ENCODE results near the gene CCDC81. TPM values are rescaled to one million over a fixed set of nuclear protein-coding genes. Genes with fewer than 3 reads are reported as not detected.
"Not testable (repeated sequence)": the region's sequence is repeated elsewhere in the genome, so short reads cannot be mapped to it uniquely, and the experiment has no call there.

CCDC81 gene
- total RNA-seq, 1 experiment from 2014 or later = 2.0 TPM

- no peaks in the 10 kb centered on the region for H3K36me3 ChIP-seq (replicated peaks; ENCODE audit: control insufficient read depth, insufficient read depth, low read length)
- H3K27me3 ChIP-seq (ENCODE audit: control insufficient read depth, insufficient read depth, low read length) = no peaks in the 10 kb centered on the region
- H3K4me3 ChIP-seq (ENCODE audit: insufficient read depth, low read depth, low read length) = no peak overlapping the region
- no peak for DNase-seq
Observed at GRCh38 chr11:86414032-86414431, 39.3 kb downstream of the CCDC81 start.

DNA sequence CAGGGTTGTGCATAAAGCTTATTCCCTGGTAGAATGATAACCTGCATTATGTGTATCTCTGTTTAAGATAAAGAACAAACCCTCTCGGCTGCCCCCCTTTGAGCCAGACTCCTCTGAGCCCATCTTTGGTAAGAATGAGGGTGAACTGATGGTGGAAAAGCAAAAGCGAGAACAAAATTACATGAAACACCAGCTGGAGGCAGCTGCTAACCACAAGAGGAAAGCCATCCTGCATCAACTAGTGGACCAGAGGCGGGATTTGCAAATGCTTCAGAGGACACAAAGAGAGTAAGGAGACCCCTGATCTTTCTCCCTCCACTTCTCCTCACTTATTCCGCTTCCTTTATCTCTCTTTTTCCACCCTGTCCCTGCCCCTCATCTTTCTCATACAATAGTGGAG lies 40.3 kb downstream of the CCDC81 start:
- no peak for DNase-seq
- no peaks in the 10 kb centered on the region for H3K36me3 ChIP-seq (replicated peaks; ENCODE audit: control insufficient read depth, insufficient read depth, low read length)
- H3K27me3 ChIP-seq (ENCODE audit: control insufficient read depth, insufficient read depth, low read length) = no peaks in the 10 kb centered on the region
- H3K4me3 ChIP-seq (ENCODE audit: insufficient read depth, low read depth, low read length) = no peak overlapping the region

DNA sequence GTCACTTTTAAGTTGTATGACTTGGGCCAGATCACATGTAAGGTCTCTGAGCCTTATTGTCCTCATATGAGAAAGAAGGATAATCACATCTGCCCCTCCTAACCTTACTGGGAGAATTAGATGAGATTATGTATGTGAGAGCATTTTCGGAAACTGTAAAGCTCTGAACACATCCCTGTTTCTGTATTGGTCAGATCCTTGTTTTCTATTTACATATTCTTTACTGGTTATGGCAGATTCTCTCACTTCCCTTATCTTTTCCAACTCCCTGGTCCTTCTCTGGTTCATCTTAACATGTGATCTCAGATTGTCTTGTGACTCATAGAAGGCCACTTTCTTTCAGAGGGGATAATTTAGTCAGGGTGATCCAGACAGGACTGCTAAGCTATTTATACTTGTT lies 41.8 kb downstream of the CCDC81 start:
- no peaks in the 10 kb centered on the region for H3K36me3 ChIP-seq (replicated peaks; ENCODE audit: control insufficient read depth, insufficient read depth, low read length)
- H3K27me3 ChIP-seq (ENCODE audit: control insufficient read depth, insufficient read depth, low read length) = no peaks in the 10 kb centered on the region
- no peak overlapping the region for H3K4me3 ChIP-seq (ENCODE audit: insufficient read depth, low read depth, low read length)
- DNase-seq = no peak

DNA sequence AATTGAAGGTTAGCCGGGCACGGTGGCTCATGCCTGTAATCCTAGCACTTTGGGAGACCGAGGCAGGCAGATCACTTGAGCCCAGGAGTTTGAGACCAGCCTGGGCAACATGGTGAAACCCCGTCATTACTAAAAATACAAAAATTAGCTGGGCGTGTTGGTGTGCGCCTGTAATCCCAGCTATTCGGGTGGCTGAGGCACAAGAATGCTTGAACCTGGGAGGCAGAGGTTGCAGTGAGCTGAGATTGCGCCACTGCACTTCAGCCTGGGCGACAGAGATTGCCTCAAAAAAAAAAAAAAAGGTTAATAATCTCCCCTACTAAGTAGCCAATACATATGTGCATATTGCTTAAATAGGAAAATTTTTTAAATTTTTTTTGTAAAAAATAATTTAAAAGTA lies 42.3 kb downstream of the CCDC81 start:
- H3K27me3 ChIP-seq (ENCODE audit: control insufficient read depth, insufficient read depth, low read length); H3K4me3 ChIP-seq (ENCODE audit: insufficient read depth, low read depth, low read length); DNase-seq; H3K36me3 ChIP-seq (replicated peaks; ENCODE audit: control insufficient read depth, insufficient read depth, low read length): not testable (repeated sequence)

GRCh38 chr11:86418106-86418505 lies 43.4 kb downstream of the CCDC81 start:
- no peaks in the 10 kb centered on the region for H3K27me3 ChIP-seq (ENCODE audit: control insufficient read depth, insufficient read depth, low read length)
- H3K36me3 ChIP-seq (replicated peaks; ENCODE audit: control insufficient read depth, insufficient read depth, low read length) = no peaks in the 10 kb centered on the region
- no peak overlapping the region for H3K4me3 ChIP-seq (ENCODE audit: insufficient read depth, low read depth, low read length)
- no peak for DNase-seq

DNA sequence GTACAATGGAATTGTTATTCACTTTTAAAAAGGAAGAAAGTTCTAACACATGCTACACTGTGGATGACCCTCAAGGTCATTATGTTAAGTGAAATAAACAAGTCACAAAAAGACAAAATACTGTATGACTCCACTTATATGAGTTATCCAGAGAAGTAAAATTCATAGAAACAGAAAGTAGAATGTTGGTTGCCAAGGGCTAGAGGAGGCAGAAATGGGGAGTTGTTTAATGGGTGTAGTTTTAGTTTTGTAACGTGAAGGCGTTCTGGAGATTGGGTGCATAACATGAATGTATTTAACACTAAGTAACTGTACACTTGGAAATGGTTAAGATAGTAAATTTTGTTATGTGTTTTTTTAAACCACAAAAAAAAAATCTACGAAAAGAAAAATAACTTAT lies 43.8 kb downstream of the CCDC81 start:
- Histone ChIP-seq H3K27me3 (ENCODE audit: control insufficient read depth, insufficient read depth, low read length) (no peaks in the 10 kb centered on the region), H3K36me3 (replicated peaks; ENCODE audit: control insufficient read depth, insufficient read depth, low read length) (no peaks in the 10 kb centered on the region), H3K4me3 (ENCODE audit: insufficient read depth, low read depth, low read length) (no peak overlapping the region)
- no peak for DNase-seq

GRCh38 chr11:86418917-86419316 lies 44.2 kb downstream of the CCDC81 start:
- no peak overlapping the region for H3K4me3 ChIP-seq (ENCODE audit: insufficient read depth, low read depth, low read length)
- H3K36me3 ChIP-seq (replicated peaks; ENCODE audit: control insufficient read depth, insufficient read depth, low read length) = no peaks in the 10 kb centered on the region
- DNase-seq = no peak

DNA sequence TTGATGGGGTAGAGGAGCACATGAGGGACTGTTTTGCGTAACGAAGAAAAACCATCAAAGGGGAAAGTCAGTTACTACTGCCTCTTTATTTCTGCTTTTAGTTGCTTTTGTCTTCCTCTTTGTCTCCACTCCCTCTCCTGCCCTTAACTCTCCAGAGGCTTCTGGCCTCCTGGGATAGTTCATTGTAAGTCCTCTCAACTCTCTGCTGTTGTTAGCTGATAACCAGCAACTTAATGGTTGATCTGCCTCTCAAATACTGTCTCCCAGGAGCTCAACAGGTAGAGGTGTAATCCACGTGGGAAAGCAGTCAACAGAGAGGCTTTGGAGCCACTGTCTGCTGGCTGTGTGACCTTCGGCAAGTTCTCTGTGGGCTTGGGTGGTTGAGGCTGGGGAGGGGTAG lies 47.3 kb downstream of the CCDC81 start:
- Histone ChIP-seq H3K4me3 (ENCODE audit: insufficient read depth, low read depth, low read length) (peak overlapping the region; percentile 27; the same call in 1 of the 2 replicates), H3K36me3 (replicated peaks; ENCODE audit: control insufficient read depth, insufficient read depth, low read length) (no peaks in the 10 kb centered on the region), H3K27me3 (ENCODE audit: control insufficient read depth, insufficient read depth, low read length) (no peaks in the 10 kb centered on the region)
- no peak for DNase-seq

More at GRCh38 chr11:86418917-86419316, 44.2 kb downstream of the CCDC81 start:
- H3K27me3 ChIP-seq (ENCODE audit: control insufficient read depth, insufficient read depth, low read length) = no peaks in the 10 kb centered on the region

DNA sequence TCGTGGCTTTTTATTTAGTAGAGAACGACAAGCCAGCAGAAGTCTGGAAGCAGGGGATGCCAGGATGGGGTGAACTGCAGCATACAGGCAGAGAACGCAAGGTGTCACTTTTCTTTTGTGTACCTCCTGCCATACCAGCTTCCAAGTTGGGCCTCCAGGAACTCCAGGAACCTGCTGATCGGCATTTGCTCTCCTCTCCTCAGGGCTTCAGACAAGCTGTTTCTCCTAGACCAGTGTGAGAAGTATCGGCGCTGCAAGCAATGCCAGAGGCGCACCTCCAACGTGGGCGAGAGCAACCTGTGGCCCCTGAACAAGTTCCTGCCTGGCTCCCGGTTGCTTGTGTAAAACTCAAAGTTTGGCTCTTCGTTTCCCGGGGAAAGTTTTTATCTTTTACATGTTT lies 47.7 kb downstream of the CCDC81 start:
- no peaks in the 10 kb centered on the region for H3K27me3 ChIP-seq (ENCODE audit: control insufficient read depth, insufficient read depth, low read length)
- DNase-seq = no peak
- H3K36me3 ChIP-seq (replicated peaks; ENCODE audit: control insufficient read depth, insufficient read depth, low read length) = no peaks in the 10 kb centered on the region
- H3K4me3 ChIP-seq (ENCODE audit: insufficient read depth, low read depth, low read length) = peak overlapping the region; percentile 27; the same call in 1 of the 2 replicates

- not testable (repeated sequence) for DNase-seq; H3K4me3 ChIP-seq (ENCODE audit: insufficient read depth, low read depth, low read length); H3K36me3 ChIP-seq (replicated peaks; ENCODE audit: control insufficient read depth, insufficient read depth, low read length); H3K27me3 ChIP-seq (ENCODE audit: control insufficient read depth, insufficient read depth, low read length)
Observed at GRCh38 chr11:86423488-86423887, 48.8 kb downstream of the CCDC81 start.

DNA sequence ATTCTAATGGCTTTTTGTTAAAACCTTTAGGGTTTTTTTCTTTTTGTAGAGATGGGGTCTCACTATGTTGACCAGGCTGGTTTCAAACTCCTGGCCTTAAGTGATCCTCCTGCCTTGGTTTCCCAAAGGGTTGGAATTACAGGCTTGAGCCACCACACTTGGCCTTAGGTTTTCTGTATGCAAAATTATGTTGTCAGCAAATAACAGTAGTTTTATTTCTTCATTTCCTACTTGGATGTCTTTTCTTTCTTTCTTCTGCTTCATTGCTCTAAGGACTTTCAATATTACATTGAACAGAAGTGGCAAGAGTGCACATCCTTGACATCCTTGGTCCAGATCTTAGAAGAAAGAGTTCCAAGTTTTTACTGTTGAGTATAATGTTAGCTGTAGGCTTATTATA lies 52.8 kb downstream of the CCDC81 start:
- Histone ChIP-seq H3K4me3 (ENCODE audit: insufficient read depth, low read depth, low read length) (no peak overlapping the region), H3K36me3 (replicated peaks; ENCODE audit: control insufficient read depth, insufficient read depth, low read length) (no peaks in the 10 kb centered on the region), H3K27me3 (ENCODE audit: control insufficient read depth, insufficient read depth, low read length) (no peaks in the 10 kb centered on the region)
- DNase-seq = no peak

DNA sequence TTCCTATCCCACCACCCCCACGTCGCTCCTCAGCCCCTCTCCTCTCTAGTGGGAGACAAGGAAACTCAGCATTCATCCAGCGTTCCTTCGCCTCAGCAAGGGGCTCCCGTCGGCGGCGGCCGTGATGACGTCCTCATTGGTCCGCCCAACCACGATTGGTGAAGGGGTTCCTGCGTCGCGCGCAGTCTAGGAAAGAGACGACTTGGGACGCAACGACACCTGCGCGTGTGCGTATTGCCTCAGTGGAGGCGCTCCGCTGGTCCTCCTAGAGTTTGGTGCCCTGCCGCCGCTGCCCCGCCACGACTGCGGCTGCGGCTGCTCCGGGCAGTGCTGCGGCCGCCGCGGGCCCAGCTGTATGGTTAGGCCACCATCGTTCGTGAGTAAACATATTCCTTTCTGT lies 56.6 kb downstream of the CCDC81 start:
- no peaks in the 10 kb centered on the region for H3K36me3 ChIP-seq (replicated peaks; ENCODE audit: control insufficient read depth, insufficient read depth, low read length)
- peak; percentile 31 for DNase-seq
- H3K27me3 ChIP-seq (ENCODE audit: control insufficient read depth, insufficient read depth, low read length) = no peaks in the 10 kb centered on the region
- H3K4me3 ChIP-seq (ENCODE audit: insufficient read depth, low read depth, low read length) = no peak overlapping the region

- DNase-seq; H3K36me3 ChIP-seq (replicated peaks; ENCODE audit: control insufficient read depth, insufficient read depth, low read length); H3K27me3 ChIP-seq (ENCODE audit: control insufficient read depth, insufficient read depth, low read length); H3K4me3 ChIP-seq (ENCODE audit: insufficient read depth, low read depth, low read length): not testable (repeated sequence)
Observed at GRCh38 chr11:86433361-86434095, 58.8 kb downstream of the CCDC81 start.

DNA sequence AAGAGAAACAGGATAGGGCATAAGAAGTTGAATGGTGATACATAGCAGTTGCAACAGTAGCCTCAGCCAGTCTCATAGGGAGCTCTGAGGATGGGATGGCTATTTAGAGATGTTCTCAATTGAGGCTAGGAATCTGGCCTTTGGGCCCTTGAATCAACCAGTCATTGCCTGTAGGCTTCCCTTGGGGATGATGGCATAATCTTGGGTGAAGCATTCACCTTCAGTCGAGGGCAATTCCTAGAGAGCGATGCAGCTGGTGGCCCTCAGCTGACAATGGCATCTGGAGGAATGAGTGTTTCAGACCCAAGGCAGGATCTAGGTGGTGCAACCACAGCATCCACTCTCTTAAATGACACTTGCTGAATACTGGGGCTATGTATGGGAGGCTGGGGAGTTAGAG lies 61.0 kb downstream of the CCDC81 start:
- H3K36me3 ChIP-seq (replicated peaks; ENCODE audit: control insufficient read depth, insufficient read depth, low read length) = no peaks in the 10 kb centered on the region
- DNase-seq = no peak
- H3K4me3 ChIP-seq (ENCODE audit: insufficient read depth, low read depth, low read length) = no peak overlapping the region
- no peaks in the 10 kb centered on the region for H3K27me3 ChIP-seq (ENCODE audit: control insufficient read depth, insufficient read depth, low read length)

- DNase-seq = no peak
- H3K36me3 ChIP-seq (replicated peaks; ENCODE audit: control insufficient read depth, insufficient read depth, low read length) = no peaks in the 10 kb centered on the region
- no peaks in the 10 kb centered on the region for H3K27me3 ChIP-seq (ENCODE audit: control insufficient read depth, insufficient read depth, low read length)
- no peak overlapping the region for H3K4me3 ChIP-seq (ENCODE audit: insufficient read depth, low read depth, low read length)
Observed at GRCh38 chr11:86438685-86439084, 64.0 kb downstream of the CCDC81 start.

GRCh38 chr11:86440305-86440716 lies 65.6 kb downstream of the CCDC81 start:
- DNase-seq = no peak
- Histone ChIP-seq H3K4me3 (ENCODE audit: insufficient read depth, low read depth, low read length) (no peak overlapping the region), H3K27me3 (ENCODE audit: control insufficient read depth, insufficient read depth, low read length) (no peaks in the 10 kb centered on the region), H3K36me3 (replicated peaks; ENCODE audit: control insufficient read depth, insufficient read depth, low read length) (no peaks in the 10 kb centered on the region)

All from H7 (cell line).